H1 (cell line): ENCODE measurements around the gene THAP5. TPM values are rescaled to one million over a fixed set of nuclear protein-coding genes. Genes with fewer than 3 reads are reported as not detected.

ENCODE experiments used
- CTCF ChIA-PET: fragments of 300-600 bp; sonication (Branson Sonifier 250); formaldehyde crosslinking; loops from one replicate; lab custom pipeline; 2021; ENCODE audit not compliant: partially characterized antibody; lab: Charles Lee
- POLR2A ChIA-PET: fragments of 300-600 bp; sonication (Branson Sonifier 250); formaldehyde crosslinking; loops from one replicate; lab custom pipeline; 2021; ENCODE audit warnings: inconsistent platforms; ENCODE audit not compliant: partially characterized antibody; lab: Charles Lee
- DNase-seq, 2 experiments: peaks; one replicate each; pipeline versions ENCODE4 v3.0.0 to v3.0.0-alpha.2; 2010 to 2022; ENCODE audit warnings: low spot score in 2 of 2, low read depth in 1 of 2, mixed read lengths in 1 of 2
- FAIRE-seq: peaks from 2 replicates; lab custom pipeline; 2011; peaks lifted over from hg19 to GRCh38; lab: Jason Lieb, UNC
- H2AFZ ChIP-seq: 2 replicates; pipeline ENCODE4 v1.8.1; 2012; ENCODE audit warnings: low read length, inconsistent platforms
- H2AK5ac ChIP-seq: 2 replicates; pipeline ENCODE4 v1.6.1; 2013; ENCODE audit warnings: low read depth, low read length
- H2BK120ac ChIP-seq: replicated peaks from 2 replicates; pipeline ENCODE3; 2013; ENCODE audit warnings: low read depth, low read length, inconsistent platforms
- H2BK12ac ChIP-seq: 2 replicates; pipeline ENCODE4 v1.6.1; 2013; ENCODE audit warnings: low read depth, low read length
- H2BK15ac ChIP-seq: 2 replicates; pipeline ENCODE4 v1.6.1; 2013; ENCODE audit warnings: low read length
- H2BK20ac ChIP-seq: 2 replicates; pipeline ENCODE4 v1.6.1; 2013; ENCODE audit warnings: low read length
- H2BK5ac ChIP-seq: 2 replicates; pipeline ENCODE4 v1.6.1; 2013; ENCODE audit warnings: low read depth, low read length
- H3K14ac ChIP-seq: 2 replicates; pipeline ENCODE4 v1.6.1; 2013; ENCODE audit warnings: inconsistent platforms; ENCODE audit not compliant: insufficient read length
- H3K18ac ChIP-seq: 2 replicates; pipeline ENCODE4 v1.6.1; 2013; ENCODE audit warnings: low read length; ENCODE audit errors: extremely low read depth
- H3K23ac ChIP-seq: 2 replicates; pipeline ENCODE4 v1.6.1; 2013; ENCODE audit warnings: inconsistent platforms; ENCODE audit not compliant: insufficient read length
- H3K23me2 ChIP-seq: 2 replicates; pipeline ENCODE4 v1.6.1; 2013; ENCODE audit warnings: low read depth, low read length
- H3K27ac ChIP-seq: 2 replicates; pipeline ENCODE4 v1.6.1; 2011; ENCODE audit warnings: low read depth, low read length, inconsistent platforms
- H3K27me3 ChIP-seq, 4 experiments: replicated peaks in 1 of 4; 1 replicate in 1 of 4; 2 replicates in 3 of 4; pipeline versions ENCODE4 v1.6.1 to v1.8.1; 2011 to 2013; ENCODE audit warnings: low read length in 3 of 4, mild to moderate bottlenecking in 3 of 4, inconsistent platforms in 2 of 4, mixed read lengths in 2 of 4, moderate library complexity in 1 of 4; ENCODE audit not compliant: control insufficient read depth in 3 of 4, insufficient read depth in 3 of 4; ENCODE audit errors: extremely low read depth in 1 of 4
- H3K36me3 ChIP-seq, 4 experiments: 2 replicates each; pipeline versions ENCODE4 v1.6.1 to v1.8.1; 2011 to 2013; ENCODE audit warnings: mild to moderate bottlenecking in 4 of 4, low read length in 3 of 4, moderate library complexity in 2 of 4, control low read depth in 1 of 4, inconsistent platforms in 1 of 4; ENCODE audit not compliant: insufficient read depth in 4 of 4, control insufficient read depth in 2 of 4
- H3K4ac ChIP-seq: replicated peaks from 2 replicates; pipeline ENCODE3; 2013; ENCODE audit warnings: low read length, low read depth, mixed read lengths, inconsistent platforms; ENCODE audit not compliant: insufficient read length
- H3K4me1 ChIP-seq, 4 experiments: replicated peaks in 1 of 4; 1 replicate in 1 of 4; 2 replicates in 3 of 4; pipeline versions ENCODE4 v1.6.1 to v1.8.1; 2011 to 2013; ENCODE audit warnings: low read length in 3 of 4, inconsistent platforms in 2 of 4, mixed read lengths in 1 of 4; ENCODE audit not compliant: insufficient read depth in 4 of 4, control insufficient read depth in 3 of 4
- H3K4me2 ChIP-seq, 2 experiments: 2 replicates each; pipeline versions ENCODE4 v1.6.1 to v1.8.1; 2011 to 2013; ENCODE audit warnings: low read depth in 2 of 2, low read length in 2 of 2, control low read depth in 1 of 2, inconsistent platforms in 1 of 2, mild to moderate bottlenecking in 1 of 2; ENCODE audit not compliant: insufficient read depth in 1 of 2
- H3K4me3 ChIP-seq, 4 experiments: fragments of 200-600, 300-600 bp in 1 of 4; sonication (generic), shearing (Covaris generic), sonication (Bioruptor Twin) in 1 of 4; 2 replicates each; pipeline versions ENCODE4 v1.5.1 to v1.8.1; 2011 to 2016; ENCODE audit warnings: low read length in 4 of 4, low read depth in 3 of 4, control low read depth in 2 of 4, inconsistent platforms in 2 of 4, mild to moderate bottlenecking in 2 of 4, mixed read lengths in 1 of 4, moderate library complexity in 1 of 4; ENCODE audit not compliant: insufficient read depth in 2 of 4; ENCODE audit errors: extremely low read depth in 1 of 4
- H3K56ac ChIP-seq: replicated peaks from 2 replicates; pipeline ENCODE3; 2013; ENCODE audit warnings: low read depth, mild to moderate bottlenecking, mixed read lengths, low read length, inconsistent platforms; ENCODE audit not compliant: insufficient read length
- H3K79me1 ChIP-seq: 2 replicates; pipeline ENCODE4 v1.6.1; 2013; ENCODE audit warnings: low read depth, low read length, control low read depth
- H3K79me2 ChIP-seq, 2 experiments: 2 replicates each; pipeline versions ENCODE4 v1.6.1 to v1.8.1; 2012 to 2013; ENCODE audit warnings: low read length in 2 of 2, mild to moderate bottlenecking in 2 of 2, inconsistent platforms in 1 of 2; ENCODE audit not compliant: insufficient read depth in 2 of 2, control insufficient read depth in 1 of 2
- H3K9ac ChIP-seq, 4 experiments: replicated peaks in 1 of 4; 1 replicate in 1 of 4; 2 replicates in 3 of 4; pipeline versions ENCODE4 v1.6.1 to v1.8.1; 2011 to 2013; ENCODE audit warnings: low read depth in 3 of 4, low read length in 3 of 4, control low read depth in 2 of 4, mild to moderate bottlenecking in 2 of 4, moderate library complexity in 2 of 4, inconsistent platforms in 1 of 4; ENCODE audit errors: extremely low read depth in 1 of 4
- H3K9me3 ChIP-seq, 2 experiments: 2 replicates each; pipeline versions ENCODE4 v1.6.1 to v1.8.1; 2012 to 2013; ENCODE audit warnings: mild to moderate bottlenecking in 2 of 2, moderate library complexity in 2 of 2, control low read depth in 1 of 2, inconsistent platforms in 1 of 2, low read depth in 1 of 2, low read length in 1 of 2, mixed read lengths in 1 of 2; ENCODE audit not compliant: insufficient read depth in 2 of 2
- H4K20me1 ChIP-seq, 2 experiments: replicated peaks in 1 of 2; 2 replicates each; pipeline versions ENCODE3 to v1.8.1; 2011 to 2013; ENCODE audit warnings: inconsistent platforms in 2 of 2, low read length in 2 of 2, mild to moderate bottlenecking in 1 of 2; ENCODE audit not compliant: insufficient read depth in 2 of 2, control insufficient read depth in 1 of 2
- H4K5ac ChIP-seq: 2 replicates; pipeline ENCODE4 v1.6.1; 2013; ENCODE audit warnings: low read length, low read depth, mixed read lengths, inconsistent platforms; ENCODE audit not compliant: insufficient read length
- H4K8ac ChIP-seq: 2 replicates; pipeline ENCODE4 v1.8.0; 2013; ENCODE audit warnings: mild to moderate bottlenecking, moderate library complexity, low read length, inconsistent platforms; ENCODE audit not compliant: insufficient read depth; ENCODE audit errors: extremely low read depth
- H4K91ac ChIP-seq: replicated peaks from 2 replicates; pipeline ENCODE3; 2013; ENCODE audit warnings: low read length, mixed read lengths, inconsistent platforms; ENCODE audit not compliant: insufficient read length
- BCL11A ChIP-seq, 2 experiments: IDR thresholded peaks; one replicate each; pipeline ENCODE4 v1.6.1; 2011; ENCODE audit warnings: low read depth in 2 of 2, low read length in 2 of 2, mild to moderate bottlenecking in 2 of 2
- TAF7 ChIP-seq: optimal IDR thresholded peaks from 2 replicates; pipeline ENCODE3; 2011; ENCODE audit warnings: low read depth, mild to moderate bottlenecking, inconsistent platforms, low read length, moderate library complexity, borderline replicate concordance
- WGBS, 2 experiments: shearing (Covaris generic) in 1 of 2; methylation state at CpG; one replicate each; pipeline versions ENCODE4 v1.1.6 to v1.1.7; 2013 to 2015; ENCODE audit warnings: low lambda C conversion rate in 2 of 2, mixed read lengths in 2 of 2, inconsistent platforms in 1 of 2, low coverage in 1 of 2, missing lambda C conversion rate in 1 of 2; ENCODE audit not compliant: insufficient replicate concordance in 2 of 2, insufficient coverage in 1 of 2, insufficient read length in 1 of 2; ENCODE audit errors: extremely low coverage in 1 of 2, missing lambda C conversion rate in 1 of 2; 5-methylcytosine and 5-hydroxymethylcytosine counted together
- polyA plus RNA-seq, 7 experiments: library from polyadenylated mRNA; depleted of rRNA in 3 of 7; stranded (reverse) in 5 of 7; unstranded in 2 of 7; fragments of >200 nt in 5 of 7; fragments of 200-250 nt in 2 of 7; gene quantifications; 1 replicate in 5 of 7; 2 replicates in 1 of 7; 4 replicates in 1 of 7; pipeline versions ENCODE4 v1.2.1 to v1.2.3, GENCODE V29; 2011 to 2013; ENCODE audit warnings: missing spikeins in 2 of 7, mixed read lengths in 2 of 7
- total RNA-seq: library from RNA; stranded (reverse); fragmentation: NEBNext Ultra II Directional; extraction: Animal tissue kit (Norgen Biotek cat#: 25700); gene quantifications from 2 replicates; pipeline ENCODE4 v1.2.1, GENCODE V29; 2021

Gene THAP5
- total and polyA plus RNA-seq, 2 of the 8 experiments (the other 6 are each of a cell fraction or from before 2014, with no cell fraction given) = 3.9 to 24.2 TPM

DNA sequence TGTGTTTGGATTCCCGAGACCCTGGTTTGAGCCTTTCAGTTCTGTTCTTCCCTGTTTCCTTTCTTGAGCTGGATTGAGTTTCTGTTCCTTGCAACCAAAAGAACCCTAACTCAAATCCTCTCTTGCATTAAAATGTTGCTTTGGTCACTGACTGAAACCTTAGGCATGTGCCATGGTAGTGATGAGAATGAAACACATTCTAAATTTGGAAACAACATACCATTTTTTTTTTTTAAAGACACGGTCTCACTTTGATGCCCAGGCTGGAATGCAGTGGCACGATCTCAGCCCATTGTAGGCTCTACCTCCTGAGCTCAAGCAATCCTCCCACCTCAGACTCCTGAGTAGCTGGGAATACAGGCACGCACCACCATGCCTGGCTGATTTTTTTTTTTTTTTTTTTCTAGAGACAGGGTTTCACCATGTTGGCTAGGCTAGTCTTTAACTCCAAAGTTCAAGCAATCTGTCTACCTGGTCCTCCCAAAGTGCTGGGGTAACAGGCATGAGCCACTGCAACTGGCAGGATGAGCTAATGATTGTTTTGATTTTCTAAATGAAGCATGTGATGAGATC lies 8.4 kb downstream of the THAP5 start:
- Histone ChIP-seq H2BK5ac (no peak overlapping the region), H2AK5ac (no peak overlapping the region), H2BK120ac (no peak overlapping the region), H3K56ac (no peak overlapping the region), H3K23ac (no peak overlapping the region), H2AFZ (no peak overlapping the region), H3K27ac (no peak overlapping the region), H3K4me1 (no peaks in the 10 kb centered on the region), H3K4ac (no peak overlapping the region), H2BK15ac (no peak overlapping the region), H3K79me2 (peaks cover 0 to 6% of the 10 kb centered on the region in 2 experiments; a peak in 2 of 4 replicates), H3K18ac (no peak overlapping the region), H3K23me2 (no peaks in the 10 kb centered on the region), H3K79me1 (no peaks in the 10 kb centered on the region), H3K9me3 (peaks cover 11 to 18% of the 10 kb centered on the region in 2 experiments), H3K4me3 (no peak overlapping the region), H2BK12ac (no peak overlapping the region), H4K5ac (no peak overlapping the region), H3K14ac (no peak overlapping the region), H4K91ac (no peak overlapping the region), H3K27me3 (no peaks in the 10 kb centered on the region), H3K36me3 (peaks cover 0 to 14% (median 3%) of the 10 kb centered on the region in 4 experiments; a peak in 3 of 8 replicates), H2BK20ac (no peak overlapping the region), H3K4me2 (no peak overlapping the region), H4K8ac (no peak overlapping the region), H3K9ac (no peak overlapping the region), H4K20me1 (no peaks in the 10 kb centered on the region)
- WGBS, 2 experiments = 94% methylated on average over 4 of the region's 4 CpGs; no CpG with 5 or more reads in 1 of the 2 experiments
- TF ChIP-seq TAF7 = no peak
- no peak for TF ChIP-seq BCL11A (IDR thresholded peaks at IDR 0.05; ENCODE audit: low read depth in 2 of 2, low read length in 2 of 2)
- DNase-seq (no peak), FAIRE-seq (no peak)
- CTCF ChIA-PET = interaction anchor here (0.6 to 1.0 kb wide), 2 partner anchors 35 to 56 kb away, joined by 3 read pairs; partner anchors contain the start of gene PNPLA8
- POLR2A ChIA-PET = interaction anchor here (1.5 kb wide), 1 partner anchor 8 kb away, joined by 5 read pairs; the partner anchor contains the start of genes DNAJB9 and THAP5
